WTC11 (cell line): Measurements from ENCODE around the gene TMEM100. TPM values are rescaled to one million over a fixed set of nuclear protein-coding genes. Genes with fewer than 3 reads are reported as not detected.
A peak's percentile ranks its signal among the peaks of the same experiment; 100 is the strongest.

Experiments
- ATAC-seq: fragments of 200-7000 bp; cut with Tn5 transposase; 2 replicates; pipeline ENCODE4 v1.10.0; 2021; ENCODE audit warnings: mild to moderate bottlenecking, moderate library complexity
- Bru-seq: library from RNA; stranded (reverse); fragments of 400-500 nt; gene quantifications from one replicate; lab custom pipeline; 2021; lab: Mats Ljungman, UMichigan
- CTCF ChIA-PET: fragments of 300-600 bp; sonication (Branson Sonifier 250); formaldehyde crosslinking; loops from one replicate; lab custom pipeline; 2021; ENCODE audit warnings: antibody characterized with exemption; lab: Charles Lee
- POLR2A ChIA-PET: fragments of 350-600 bp; sonication (Branson Sonifier 250); formaldehyde crosslinking; loops from one replicate; lab custom pipeline; 2021; ENCODE audit warnings: antibody characterized with exemption; lab: Charles Lee
- DNase-seq: peaks from one replicate; pipeline ENCODE4 v3.0.0; 2021; ENCODE audit warnings: low spot score
- H3K27ac Mint-ChIP-seq: 2 replicates; pipeline ENCODE4 v1.8.0; 2021; ENCODE audit warnings: mixed read lengths
- H3K27me3 Mint-ChIP-seq: 2 replicates; pipeline ENCODE4 v1.8.0; 2021; ENCODE audit warnings: low read depth, mild to moderate bottlenecking, moderate library complexity, mixed read lengths
- H3K36me3 Mint-ChIP-seq: 2 replicates; pipeline ENCODE4 v1.8.0; 2021; ENCODE audit warnings: mixed read lengths
- H3K4me1 Mint-ChIP-seq: 2 replicates; pipeline ENCODE4 v1.8.0; 2022; ENCODE audit warnings: mixed read lengths
- H3K4me3 Mint-ChIP-seq: 2 replicates; pipeline ENCODE4 v1.8.0; 2021; ENCODE audit warnings: mild to moderate bottlenecking, moderate library complexity, mixed read lengths
- H3K9me3 Mint-ChIP-seq: 2 replicates; pipeline ENCODE4 v1.8.0; 2021; ENCODE audit warnings: mixed read lengths
- CREM ChIP-seq: sonication (generic); formaldehyde crosslinking; IDR thresholded peaks from 2 replicates; pipeline ENCODE4 v1.8.1; 2022; ENCODE audit warnings: mild to moderate bottlenecking, missing genetic modification reagents, moderate library complexity
- EMX1 ChIP-seq: fragments of 250-450 bp; sonication (Bioruptor Pico); IDR thresholded peaks from 2 replicates; pipeline ENCODE4 v1.8.0; 2021; ENCODE audit warnings: mild to moderate bottlenecking
- ESRRA ChIP-seq: sonication (generic); formaldehyde crosslinking; IDR thresholded peaks from 2 replicates; pipeline ENCODE4 v1.8.1; 2022; ENCODE audit warnings: mild to moderate bottlenecking, missing genetic modification reagents, borderline replicate concordance
- GRHL2 ChIP-seq: fragments of 250-450 bp; sonication (Bioruptor Pico); IDR thresholded peaks from 2 replicates; pipeline ENCODE4 v1.8.0; 2022; ENCODE audit warnings: mild to moderate bottlenecking, moderate library complexity; ENCODE audit not compliant: insufficient replicate concordance, severe bottlenecking
- JUN ChIP-seq: sonication (generic); formaldehyde crosslinking; IDR thresholded peaks from 2 replicates; pipeline ENCODE4 v1.8.0; 2023; ENCODE audit warnings: mild to moderate bottlenecking, missing genetic modification reagents
- PRRX2 ChIP-seq: fragments of 250-450 bp; sonication (Bioruptor Pico); IDR thresholded peaks from 2 replicates; pipeline ENCODE4 v1.8.0; 2021; ENCODE audit warnings: mild to moderate bottlenecking
- RELA ChIP-seq: sonication (generic); formaldehyde crosslinking; IDR thresholded peaks from 2 replicates; pipeline ENCODE4 v1.8.1; 2022; ENCODE audit warnings: missing genetic modification reagents, mild to moderate bottlenecking, borderline replicate concordance
- SOX15 ChIP-seq: fragments of 250-450 bp; sonication (Bioruptor Pico); IDR thresholded peaks from 2 replicates; pipeline ENCODE4 v1.9.0; 2021; ENCODE audit warnings: mild to moderate bottlenecking
- TCF7 ChIP-seq: sonication (generic); formaldehyde crosslinking; IDR thresholded peaks from 2 replicates; pipeline ENCODE4 v1.8.0; 2022; ENCODE audit warnings: mild to moderate bottlenecking, low read depth, missing genetic modification reagents, moderate library complexity
- ZNF138 ChIP-seq: sonication (generic); formaldehyde crosslinking; conservative IDR thresholded peaks from 2 replicates; pipeline ENCODE4 v1.8.1; 2022; ENCODE audit warnings: mild to moderate bottlenecking, moderate library complexity, missing genetic modification reagents
- ZNF232 ChIP-seq: sonication (generic); formaldehyde crosslinking; IDR thresholded peaks from 2 replicates; pipeline ENCODE4 v1.8.0; 2022; ENCODE audit warnings: mild to moderate bottlenecking, missing genetic modification reagents
- ZNF416 ChIP-seq: fragments of 250-450 bp; sonication (Bioruptor Pico); IDR thresholded peaks from 2 replicates; pipeline ENCODE4 v1.9.0; 2021; ENCODE audit warnings: mild to moderate bottlenecking, inconsistent platforms
- long read RNA-seq, 3 experiments: library from RNA in 1 of 3; library from capped mRNA in 1 of 3; library from polyadenylated mRNA in 1 of 3; unstranded in 2 of 3; stranded (forward) in 1 of 3; transcript quantifications; one replicate each; pipeline ENCODE4 v2.0.0, GENCODE V29; 2021
- total RNA-seq: library from RNA; stranded (reverse); gene quantifications from 3 replicates; pipeline ENCODE4 v1.2.3, GENCODE V29; 2021
- TF ChIP-seq, protein P1 (sequence below): fragments of 250-450 bp; sonication (Bioruptor Pico); IDR thresholded peaks from 2 replicates; pipeline ENCODE4 v1.8.0; 2021; ENCODE audit warnings: mild to moderate bottlenecking
- TF ChIP-seq, protein P2 (sequence below): sonication (generic); formaldehyde crosslinking; IDR thresholded peaks from 2 replicates; pipeline ENCODE4 v1.8.1; 2022; ENCODE audit warnings: missing genetic modification reagents, borderline replicate concordance
- TF ChIP-seq, protein P3 (sequence below): fragments of 250-450 bp; sonication (Bioruptor Pico); conservative IDR thresholded peaks from 2 replicates; pipeline ENCODE4 v1.9.0; 2021; ENCODE audit warnings: mild to moderate bottlenecking
- TF ChIP-seq, protein P4 (sequence below): sonication (generic); formaldehyde crosslinking; IDR thresholded peaks from 2 replicates; pipeline ENCODE4 v1.8.0; 2022; ENCODE audit warnings: mild to moderate bottlenecking, missing genetic modification reagents

TMEM100 gene, protein sequence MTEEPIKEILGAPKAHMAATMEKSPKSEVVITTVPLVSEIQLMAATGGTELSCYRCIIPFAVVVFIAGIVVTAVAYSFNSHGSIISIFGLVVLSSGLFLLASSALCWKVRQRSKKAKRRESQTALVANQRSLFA
- total RNA-seq, result 0.39 to 1.1 TPM (median 0.57 TPM) in 3 replicates
- Bru-seq, nascent RNA, result percentile 40 among the genes with signal in this experiment
- long read RNA-seq, experiment 1, partial matches to known transcripts, result 0 of 2 reads
- long read RNA-seq, experiment 1, other reads (novel, unspliced or antisense), result 1 of 2 reads
- long read RNA-seq, experiment 2, partial matches to known transcripts, result 0 of 1 reads
- long read RNA-seq, experiment 2, other reads (novel, unspliced or antisense), result 0 of 1 reads
- long read RNA-seq, experiment 3, partial matches to known transcripts, result 0 of 2 reads
- long read RNA-seq, experiment 3, other reads (novel, unspliced or antisense), result 2 of 2 reads

DNA sequence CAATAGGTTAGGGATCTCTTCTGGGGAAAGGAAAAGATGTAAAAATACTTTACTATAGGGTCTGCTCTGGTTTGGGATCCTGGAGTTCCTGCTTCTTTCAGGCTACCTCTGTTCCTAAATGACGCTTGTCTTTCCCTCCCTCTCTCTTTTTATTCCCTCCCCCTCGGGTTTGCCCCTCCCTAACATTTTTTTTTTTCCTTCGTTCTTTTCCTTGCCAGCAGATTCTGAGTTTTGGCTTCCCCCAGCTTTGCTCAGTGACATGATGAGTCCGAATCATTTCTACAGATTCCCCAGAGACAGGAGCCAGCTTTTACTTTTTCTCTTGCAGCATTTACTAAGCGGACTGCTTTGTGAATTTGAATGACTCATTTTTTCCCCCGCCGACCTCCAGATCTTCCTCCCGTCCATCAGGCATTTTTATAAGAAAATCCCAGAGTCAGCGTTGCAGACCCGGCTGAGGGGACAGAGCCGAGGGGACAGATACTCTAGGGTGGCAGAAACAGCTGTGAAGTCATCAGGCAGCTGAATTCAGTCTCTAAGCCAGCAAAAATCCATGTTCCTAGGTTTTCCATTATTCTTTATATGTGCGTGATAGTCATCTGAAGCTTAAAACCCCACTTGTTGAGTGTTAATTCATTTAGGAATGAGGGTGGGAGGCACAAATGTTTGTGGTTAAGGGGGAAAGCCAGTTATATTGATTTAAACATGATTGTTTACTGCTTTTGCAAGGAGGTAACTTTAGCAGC lies at the start of gene TMEM100:
Gene TMEM100, minus strand, starts transcription at position 123 of the 746 bp plus-strand sequence. CDS start 1,794 bp downstream, outside the sequence.
- Mint-ChIP-seq H3K9me3 (no peaks in the 10 kb centered on the region), H3K27me3 (no peaks in the 10 kb centered on the region)
- no peak for TF ChIP-seq ESRRA (CRISPR knock-in tag)
- TF ChIP-seq GRHL2 (CRISPR knock-in tag), result no peak
- TF ChIP-seq, protein P1, sequence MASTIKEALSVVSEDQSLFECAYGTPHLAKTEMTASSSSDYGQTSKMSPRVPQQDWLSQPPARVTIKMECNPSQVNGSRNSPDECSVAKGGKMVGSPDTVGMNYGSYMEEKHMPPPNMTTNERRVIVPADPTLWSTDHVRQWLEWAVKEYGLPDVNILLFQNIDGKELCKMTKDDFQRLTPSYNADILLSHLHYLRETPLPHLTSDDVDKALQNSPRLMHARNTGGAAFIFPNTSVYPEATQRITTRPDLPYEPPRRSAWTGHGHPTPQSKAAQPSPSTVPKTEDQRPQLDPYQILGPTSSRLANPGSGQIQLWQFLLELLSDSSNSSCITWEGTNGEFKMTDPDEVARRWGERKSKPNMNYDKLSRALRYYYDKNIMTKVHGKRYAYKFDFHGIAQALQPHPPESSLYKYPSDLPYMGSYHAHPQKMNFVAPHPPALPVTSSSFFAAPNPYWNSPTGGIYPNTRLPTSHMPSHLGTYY (CRISPR knock-in tag), result no peak
- TF ChIP-seq, all 79 proteins: peak for 0
- peaks cover 49% of the 10 kb centered on the region for H3K4me1 Mint-ChIP-seq
- no peak for DNase-seq
- peak within 1 kb of the TSS; percentile 60 for H3K4me3 Mint-ChIP-seq
- CTCF ChIA-PET, result interaction anchor here (0.9 to 1.4 kb wide), 4 partner anchors 10 to 196 kb away, joined by 3 to 5 read pairs (median 4); no protein-coding TSS in a partner anchor
- ATAC-seq, result no peak
- no peak within 1 kb of the TSS for H3K27ac Mint-ChIP-seq
- no peaks in the 10 kb centered on the region for H3K36me3 Mint-ChIP-seq
- POLR2A ChIA-PET, result interaction anchor here (1.4 kb wide), 1 partner anchor 28 kb away, joined by 3 read pairs; the partner anchor contains the start of gene PCTP

DNA sequence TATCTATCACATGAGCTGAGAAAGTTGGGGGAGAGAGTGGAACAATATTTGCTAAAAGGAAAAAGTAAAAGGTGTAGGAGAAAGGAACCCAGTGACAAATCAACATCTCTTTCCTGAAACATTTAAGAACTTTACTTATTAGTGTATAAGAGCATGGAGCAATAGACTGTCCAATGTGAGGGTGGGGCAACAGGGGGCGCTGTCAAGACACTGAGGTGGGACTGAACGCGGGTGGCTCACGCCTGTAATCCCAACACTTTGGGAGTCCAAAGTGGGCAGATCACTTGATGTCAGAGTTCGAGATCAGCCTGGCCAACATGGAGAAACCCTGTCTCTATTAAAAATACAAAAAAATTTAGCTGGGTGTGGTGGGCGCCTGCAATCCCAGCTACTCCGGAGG lies 49.4 kb upstream of the TMEM100 start:
- ChIA-PET POLR2A (no interaction called here), CTCF (interaction anchor here (0.7 to 1.6 kb wide), 3 partner anchors 170 to 246 kb away, joined by 3 to 5 read pairs (median 4); no protein-coding TSS in a partner anchor)
- H3K4me3 Mint-ChIP-seq, result no peak overlapping the region
- peaks cover 4% of the 10 kb centered on the region; the same call in 1 of the 2 replicates for H3K4me1 Mint-ChIP-seq
- ATAC-seq (no peak), DNase-seq (no peak)
- H3K9me3 Mint-ChIP-seq, result no peaks in the 10 kb centered on the region
- TF ChIP-seq ZNF416 (CRISPR knock-in tag) (no peak), ESRRA (CRISPR knock-in tag) (no peak), JUN (CRISPR knock-in tag) (no peak), PRRX2 (CRISPR knock-in tag) (no peak), SOX15 (CRISPR knock-in tag) (no peak), ZNF232 (no peak), CREM (CRISPR knock-in tag) (no peak), EMX1 (CRISPR knock-in tag) (no peak), RELA (CRISPR knock-in tag) (no peak), TCF7 (no peak), ZNF138 (CRISPR knock-in tag) (no peak)
- TF ChIP-seq, protein P2, sequence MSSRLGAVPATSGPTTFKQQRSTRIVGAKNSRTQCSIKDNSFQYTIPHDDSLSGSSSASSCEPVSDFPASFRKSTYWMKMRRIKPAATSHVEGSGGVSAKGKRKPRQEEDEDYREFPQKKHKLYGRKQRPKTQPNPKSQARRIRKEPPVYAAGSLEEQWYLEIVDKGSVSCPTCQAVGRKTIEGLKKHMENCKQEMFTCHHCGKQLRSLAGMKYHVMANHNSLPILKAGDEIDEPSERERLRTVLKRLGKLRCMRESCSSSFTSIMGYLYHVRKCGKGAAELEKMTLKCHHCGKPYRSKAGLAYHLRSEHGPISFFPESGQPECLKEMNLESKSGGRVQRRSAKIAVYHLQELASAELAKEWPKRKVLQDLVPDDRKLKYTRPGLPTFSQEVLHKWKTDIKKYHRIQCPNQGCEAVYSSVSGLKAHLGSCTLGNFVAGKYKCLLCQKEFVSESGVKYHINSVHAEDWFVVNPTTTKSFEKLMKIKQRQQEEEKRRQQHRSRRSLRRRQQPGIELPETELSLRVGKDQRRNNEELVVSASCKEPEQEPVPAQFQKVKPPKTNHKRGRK (CRISPR knock-in tag), result no peak
- TF ChIP-seq, protein P3, sequence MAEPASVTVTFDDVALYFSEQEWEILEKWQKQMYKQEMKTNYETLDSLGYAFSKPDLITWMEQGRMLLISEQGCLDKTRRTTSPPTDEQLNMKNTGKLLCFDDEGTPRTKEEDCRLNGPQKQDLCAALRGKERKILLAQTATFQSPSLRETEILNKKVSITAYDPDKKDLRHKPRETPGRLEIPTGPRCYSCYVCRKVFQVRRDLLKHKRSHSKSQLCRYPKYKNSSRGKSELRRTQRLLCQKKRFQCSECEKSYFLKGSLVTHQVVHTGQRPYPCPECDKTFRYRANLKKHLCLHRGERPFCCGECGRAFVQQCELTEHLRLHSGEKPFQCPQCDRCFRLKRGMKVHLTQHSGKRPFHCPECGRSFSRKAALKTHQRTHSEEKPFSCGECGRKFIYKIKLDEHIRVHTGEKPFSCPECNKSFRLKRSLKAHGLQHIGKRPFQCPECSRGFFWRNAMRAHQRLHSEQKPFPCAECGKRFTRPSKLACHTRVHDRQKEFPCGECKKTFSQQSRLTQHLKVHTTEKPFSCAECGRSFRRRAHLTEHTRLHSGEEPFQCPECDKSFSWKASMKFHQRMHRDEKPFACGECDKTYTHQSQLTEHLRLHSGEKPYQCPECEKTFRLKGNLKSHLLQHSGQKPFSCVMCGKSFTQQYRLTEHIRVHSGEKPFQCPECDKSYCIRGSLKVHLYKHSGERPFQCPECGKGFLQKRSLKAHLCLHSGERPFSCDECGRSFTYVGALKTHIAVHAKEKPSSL (CRISPR knock-in tag), result no peak
- TF ChIP-seq, protein P4, sequence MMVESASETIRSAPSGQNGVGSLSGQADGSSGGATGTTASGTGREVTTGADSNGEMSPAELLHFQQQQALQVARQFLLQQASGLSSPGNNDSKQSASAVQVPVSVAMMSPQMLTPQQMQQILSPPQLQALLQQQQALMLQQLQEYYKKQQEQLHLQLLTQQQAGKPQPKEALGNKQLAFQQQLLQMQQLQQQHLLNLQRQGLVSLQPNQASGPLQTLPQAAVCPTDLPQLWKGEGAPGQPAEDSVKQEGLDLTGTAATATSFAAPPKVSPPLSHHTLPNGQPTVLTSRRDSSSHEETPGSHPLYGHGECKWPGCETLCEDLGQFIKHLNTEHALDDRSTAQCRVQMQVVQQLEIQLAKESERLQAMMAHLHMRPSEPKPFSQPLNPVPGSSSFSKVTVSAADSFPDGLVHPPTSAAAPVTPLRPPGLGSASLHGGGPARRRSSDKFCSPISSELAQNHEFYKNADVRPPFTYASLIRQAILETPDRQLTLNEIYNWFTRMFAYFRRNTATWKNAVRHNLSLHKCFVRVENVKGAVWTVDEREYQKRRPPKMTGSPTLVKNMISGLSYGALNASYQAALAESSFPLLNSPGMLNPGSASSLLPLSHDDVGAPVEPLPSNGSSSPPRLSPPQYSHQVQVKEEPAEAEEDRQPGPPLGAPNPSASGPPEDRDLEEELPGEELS (CRISPR knock-in tag), result no peak
- peaks cover 7% of the 10 kb centered on the region; the same call in 1 of the 2 replicates for H3K36me3 Mint-ChIP-seq
- no peak overlapping the region for H3K27ac Mint-ChIP-seq
- H3K27me3 Mint-ChIP-seq, result no peaks in the 10 kb centered on the region
